Measurements from ENCODE around the gene STRN4. TPM values are rescaled to one million over a fixed set of nuclear protein-coding genes. Genes with fewer than 3 reads are reported as not detected.
"Not testable (repeated sequence)": the region's sequence is repeated elsewhere in the genome, so short reads cannot be mapped to it uniquely, and the experiment has no call there.

STRN4 gene
- total RNA-seq, 1 donor from 2014 or later = 69.1 TPM

DNA sequence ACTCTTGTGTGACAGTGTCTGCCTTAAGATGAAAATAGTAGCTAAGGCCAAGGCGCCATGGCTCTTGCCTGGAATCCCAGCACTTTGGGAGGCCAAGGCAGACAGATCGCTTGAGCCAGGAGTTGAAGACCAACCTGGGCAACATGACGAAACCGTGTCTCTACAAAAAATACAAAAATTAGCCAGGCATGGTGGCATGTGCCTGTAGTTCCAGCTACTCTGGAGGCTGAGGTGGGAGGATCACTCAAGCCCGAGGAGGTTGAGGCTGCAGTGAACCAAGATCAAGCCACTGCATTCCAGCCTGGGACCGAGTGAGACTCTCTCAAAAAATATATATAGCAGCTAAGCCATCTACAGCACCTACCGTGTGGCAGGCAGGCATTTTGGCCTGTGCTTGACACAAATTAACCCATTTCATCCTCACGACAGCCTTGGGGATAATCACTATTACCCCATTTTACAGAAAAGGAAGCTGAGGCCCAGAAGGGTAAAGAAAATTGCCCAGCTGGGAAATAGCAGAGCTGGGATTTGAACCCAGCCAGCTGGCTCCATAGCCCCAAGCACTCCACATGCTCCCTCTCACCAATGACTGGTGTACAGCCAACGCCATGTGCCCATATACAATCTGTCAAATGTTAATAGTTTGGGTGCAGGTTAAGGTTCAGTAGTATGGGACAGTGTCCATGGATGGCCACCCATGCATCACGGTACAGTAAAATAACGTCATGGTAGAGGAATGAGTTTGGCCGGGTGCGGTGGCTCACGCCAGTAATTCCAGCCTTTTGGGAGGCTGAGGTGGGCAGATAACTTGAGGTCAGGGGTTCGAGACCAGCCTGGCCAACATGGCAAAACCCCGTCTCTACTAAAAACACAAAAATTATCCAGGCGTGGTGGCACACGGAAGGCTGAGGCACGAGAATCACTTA is 39.1 kb upstream of the STRN4 start:
- Histone ChIP-seq H3K4me3 (peak overlapping the region; percentile 86), H3K9me3 (no peaks in the 10 kb centered on the region), H3K36me3 (peaks cover 35% of the 10 kb centered on the region), H3K4me1 (peaks cover 38% of the 10 kb centered on the region), H3K27me3 (ENCODE audit: low read depth) (no peaks in the 10 kb centered on the region), H3K27ac (peak overlapping the region; percentile 90)
- TF ChIP-seq, protein P1, sequence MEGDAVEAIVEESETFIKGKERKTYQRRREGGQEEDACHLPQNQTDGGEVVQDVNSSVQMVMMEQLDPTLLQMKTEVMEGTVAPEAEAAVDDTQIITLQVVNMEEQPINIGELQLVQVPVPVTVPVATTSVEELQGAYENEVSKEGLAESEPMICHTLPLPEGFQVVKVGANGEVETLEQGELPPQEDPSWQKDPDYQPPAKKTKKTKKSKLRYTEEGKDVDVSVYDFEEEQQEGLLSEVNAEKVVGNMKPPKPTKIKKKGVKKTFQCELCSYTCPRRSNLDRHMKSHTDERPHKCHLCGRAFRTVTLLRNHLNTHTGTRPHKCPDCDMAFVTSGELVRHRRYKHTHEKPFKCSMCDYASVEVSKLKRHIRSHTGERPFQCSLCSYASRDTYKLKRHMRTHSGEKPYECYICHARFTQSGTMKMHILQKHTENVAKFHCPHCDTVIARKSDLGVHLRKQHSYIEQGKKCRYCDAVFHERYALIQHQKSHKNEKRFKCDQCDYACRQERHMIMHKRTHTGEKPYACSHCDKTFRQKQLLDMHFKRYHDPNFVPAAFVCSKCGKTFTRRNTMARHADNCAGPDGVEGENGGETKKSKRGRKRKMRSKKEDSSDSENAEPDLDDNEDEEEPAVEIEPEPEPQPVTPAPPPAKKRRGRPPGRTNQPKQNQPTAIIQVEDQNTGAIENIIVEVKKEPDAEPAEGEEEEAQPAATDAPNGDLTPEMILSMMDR (IDR thresholded peaks at IDR 0.05) = no peak
- no peak for ATAC-seq
- intact Hi-C loops (cut with DNase I) = no loop called here
- no peak for DNase-seq

DNA sequence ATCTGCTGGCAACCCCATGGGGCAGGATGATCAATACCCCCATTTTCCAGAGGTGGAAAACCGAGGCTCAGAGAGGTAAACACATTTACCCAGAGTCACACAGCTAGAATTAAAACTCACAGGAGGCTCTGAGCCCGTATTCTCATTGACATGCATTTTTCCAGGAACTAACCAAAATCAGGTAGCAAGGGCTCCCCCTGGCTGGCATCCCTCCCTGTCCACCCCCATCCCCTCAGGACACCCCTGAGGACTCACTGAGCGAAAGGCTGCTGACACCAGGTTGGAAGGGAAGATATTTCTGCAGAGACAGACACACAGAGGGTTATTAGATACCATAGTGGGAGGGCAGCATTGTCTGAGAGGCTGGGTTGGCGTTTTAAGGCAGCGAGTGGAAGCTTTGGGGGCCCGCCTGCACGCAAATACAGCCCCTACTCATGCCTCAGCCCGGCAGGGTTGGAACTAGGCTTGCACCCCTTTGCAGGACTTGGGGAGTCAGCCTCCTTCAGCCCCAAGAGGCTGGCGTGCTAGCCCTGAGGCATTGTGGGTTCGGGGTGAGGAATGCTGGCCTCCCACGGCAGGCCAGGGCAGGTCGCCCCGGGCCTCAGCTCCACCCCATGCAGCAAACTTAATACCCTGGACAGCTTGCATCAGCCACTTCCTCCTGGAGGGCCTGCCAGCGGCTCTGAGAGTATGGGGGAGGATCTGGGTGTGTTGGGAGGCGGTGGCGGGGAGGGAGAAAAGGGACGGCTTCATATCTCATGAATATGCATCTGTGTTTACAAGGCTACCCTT is 38.2 kb upstream of the STRN4 start:
- Histone ChIP-seq H3K9me3 (no peaks in the 10 kb centered on the region), H3K27me3 (ENCODE audit: low read depth) (no peaks in the 10 kb centered on the region), H3K4me1 (peaks cover 38% of the 10 kb centered on the region), H3K4me3 (peak overlapping the region; percentile 86), H3K36me3 (peaks cover 44% of the 10 kb centered on the region), H3K27ac (peak overlapping the region; percentile 90)
- TF ChIP-seq, protein P1 (IDR thresholded peaks at IDR 0.05) = peak; percentile 14
- peak; percentile 88 for DNase-seq
- peak; percentile 61 to 77 for ATAC-seq
- intact Hi-C loops (cut with DNase I) = no loop called here

DNA sequence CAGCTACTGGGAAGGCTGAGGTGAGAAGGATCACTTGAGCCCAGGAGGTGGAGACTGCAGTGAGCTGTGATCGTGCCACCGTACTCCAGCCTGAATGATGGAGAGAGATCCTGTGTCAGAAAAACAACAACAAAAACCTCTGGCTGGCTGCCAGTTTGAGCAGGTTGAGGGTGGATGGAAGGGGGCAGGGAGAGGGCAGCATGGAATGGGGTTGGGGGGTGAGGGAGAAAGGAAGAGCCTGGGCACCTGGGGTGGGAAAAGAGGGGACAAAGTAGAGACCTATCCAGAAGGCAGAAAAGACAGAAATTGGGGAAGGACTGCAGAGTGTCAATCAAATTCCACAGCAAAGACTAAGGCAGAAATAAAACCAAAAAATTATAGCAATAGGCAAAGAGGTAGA is 37.4 kb upstream of the STRN4 start:
- TF ChIP-seq, protein P1 (IDR thresholded peaks at IDR 0.05) = no peak
- Histone ChIP-seq H3K27me3 (ENCODE audit: low read depth) (no peaks in the 10 kb centered on the region), H3K9me3 (no peaks in the 10 kb centered on the region), H3K27ac (peak overlapping the region; percentile 90), H3K36me3 (peaks cover 52% of the 10 kb centered on the region), H3K4me3 (peak overlapping the region; percentile 86), H3K4me1 (peaks cover 37% of the 10 kb centered on the region)
- ATAC-seq = no peak
- DNase-seq = no peak
- intact Hi-C loops (cut with DNase I) = no loop called here

DNA sequence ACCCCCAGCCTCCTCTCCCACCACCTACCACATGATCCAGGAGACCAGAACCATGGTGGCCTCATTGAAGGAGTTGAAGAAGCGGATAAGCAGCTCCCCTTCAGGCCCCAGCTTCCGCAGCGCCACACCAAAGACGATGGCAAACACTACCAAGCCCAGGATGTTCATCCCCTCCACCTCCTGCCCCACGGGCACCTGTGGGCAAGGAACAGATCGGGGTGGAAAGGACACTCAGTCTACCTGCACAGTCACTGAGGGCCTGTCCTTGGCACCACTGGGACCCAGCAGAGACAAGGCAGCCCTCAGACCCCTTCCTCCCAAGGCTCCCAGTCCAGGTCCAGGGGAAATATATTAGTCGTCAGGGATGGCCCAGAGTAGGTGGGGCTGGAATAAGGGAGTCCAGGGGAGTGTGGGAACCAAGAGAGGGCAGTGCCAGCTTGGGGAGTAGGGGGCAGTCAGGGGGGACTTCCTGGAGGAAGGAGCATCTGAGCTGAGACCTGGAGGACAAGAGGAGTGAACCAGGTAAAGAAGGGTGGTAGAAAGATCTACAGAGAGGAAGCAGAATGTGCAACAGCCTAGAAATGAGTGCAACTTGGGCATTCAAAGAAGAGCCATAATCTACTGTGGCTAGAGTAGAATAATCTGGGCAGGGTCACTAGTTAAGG is 36.2 kb upstream of the STRN4 start:
- TF ChIP-seq, protein P1 (IDR thresholded peaks at IDR 0.05) = no peak
- peaks cover 62% of the 10 kb centered on the region for H3K36me3 ChIP-seq
- no peak for DNase-seq
- H3K4me3 ChIP-seq = no peak overlapping the region
- H3K27ac ChIP-seq = no peak overlapping the region
- intact Hi-C loops (cut with DNase I) = no loop called here
- H3K4me1 ChIP-seq = peaks cover 36% of the 10 kb centered on the region
- no peak for ATAC-seq
- no peaks in the 10 kb centered on the region for H3K27me3 ChIP-seq (ENCODE audit: low read depth)
- no peaks in the 10 kb centered on the region for H3K9me3 ChIP-seq

DNA sequence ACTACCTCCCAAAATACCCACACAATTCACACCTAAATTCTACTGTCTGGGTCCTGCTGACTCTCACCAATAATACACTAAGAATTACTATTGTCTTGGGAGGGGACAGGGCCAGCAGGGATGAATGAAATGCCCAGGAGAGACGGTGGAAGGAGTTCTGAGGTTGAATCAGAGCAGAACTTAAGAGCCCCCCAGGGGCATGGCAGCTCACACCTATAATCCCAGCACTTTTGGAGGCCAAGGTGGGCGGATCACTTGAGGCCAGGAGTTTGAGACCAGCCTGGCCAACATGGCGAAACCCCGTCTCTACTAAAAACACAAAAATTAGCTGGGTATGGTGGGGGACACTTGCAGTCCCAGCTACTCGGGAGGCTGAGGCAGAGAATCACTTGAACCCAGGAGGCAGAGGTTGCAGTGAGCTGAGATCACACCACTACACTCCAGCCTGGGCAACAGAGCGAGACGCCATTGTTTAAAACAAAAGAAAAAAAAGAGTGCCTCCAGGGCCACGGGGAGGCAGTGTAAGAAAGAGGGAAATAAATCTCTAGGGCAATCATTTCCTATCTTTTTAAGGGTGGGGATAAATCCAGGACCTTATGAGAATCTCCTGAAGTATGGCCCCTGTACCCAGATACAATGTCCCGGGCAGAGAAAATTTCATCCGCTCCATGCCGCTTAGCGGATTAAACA is 31.9 kb upstream of the STRN4 start:
- Histone ChIP-seq H3K27ac (peak overlapping the region; percentile 13), H3K36me3 (peaks cover 88% of the 10 kb centered on the region)
- H3K4me1 ChIP-seq; intact Hi-C loops (cut with DNase I); DNase-seq; H3K4me3 ChIP-seq; H3K9me3 ChIP-seq; H3K27me3 ChIP-seq (ENCODE audit: low read depth): not testable (repeated sequence)
- ATAC-seq = peak; percentile 6 to 26
